Lung microvascular endothelial cell (primary cell): ENCODE data around the gene TMEM212. TPM values are rescaled to one million over a fixed set of nuclear protein-coding genes. Genes with fewer than 3 reads are reported as not detected.
A peak's percentile ranks its signal among the peaks of the same experiment; 100 is the strongest.

Source experiments
- DNase-seq, 2 donors: peaks; one replicate each; pipeline versions ENCODE4 v3.0.0 to v3.0.0-alpha.2; 2010; ENCODE audit warnings: low read depth in 2 of 2
- total RNA-seq: library from RNA; depleted of rRNA; stranded (reverse); fragments of >200 nt; gene quantifications from 2 replicates; pipeline ENCODE4 v1.2.1, GENCODE V29; 2014

The TMEM212 gene
- total RNA-seq, 1 donor from 2014 or later = not detected

- DNase-seq = peak in 1 of 2 donors; percentile 39
These were observed 8.7 kb upstream of the TMEM212 start for GRCh38 chr3:171834461-171834801.

DNA sequence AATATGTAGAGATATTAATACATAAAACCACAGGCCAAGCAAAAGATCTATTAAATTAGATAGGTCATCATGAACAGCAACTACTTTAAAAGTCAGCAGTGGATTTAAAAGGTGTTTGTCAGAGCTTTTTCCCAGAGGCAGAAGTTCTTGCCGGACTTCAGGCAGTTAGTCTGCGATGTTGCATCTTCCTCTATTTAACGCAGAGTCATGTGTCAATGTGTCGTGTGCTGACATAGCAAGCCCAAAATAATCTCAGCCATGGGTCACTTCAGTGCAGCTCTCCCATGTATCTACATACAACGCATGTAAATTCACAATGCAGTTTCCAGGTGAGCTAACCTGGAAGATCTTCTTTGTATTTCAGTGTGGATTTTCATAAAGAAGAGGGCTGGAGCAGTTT is 8.0 kb upstream of the TMEM212 start:
- no peak for DNase-seq

- no peak for DNase-seq
These were observed 7.5 kb upstream of the TMEM212 start for GRCh38 chr3:171835613-171836012.

- DNase-seq = no peak
These were observed 6.3 kb upstream of the TMEM212 start for GRCh38 chr3:171836855-171837254.

DNA sequence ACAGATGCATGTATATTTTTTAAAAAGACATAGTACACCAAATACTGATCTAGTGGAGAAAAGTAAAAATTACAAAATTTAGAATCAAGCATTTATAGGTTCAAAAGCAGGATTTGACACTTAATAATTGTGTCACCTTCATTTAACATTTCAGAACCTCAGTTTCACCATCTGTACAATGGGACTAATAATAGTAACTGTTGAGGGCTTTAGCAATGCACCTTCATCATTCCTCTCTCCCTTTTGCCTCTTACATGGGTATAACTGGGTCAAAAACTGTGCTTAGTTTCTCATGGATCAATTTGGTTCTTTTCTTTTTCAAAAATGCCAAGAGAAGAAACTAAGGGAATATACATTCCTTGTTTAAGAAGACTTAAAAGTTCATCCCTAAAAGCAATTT is 5.5 kb upstream of the TMEM212 start:
- DNase-seq = no peak

DNA sequence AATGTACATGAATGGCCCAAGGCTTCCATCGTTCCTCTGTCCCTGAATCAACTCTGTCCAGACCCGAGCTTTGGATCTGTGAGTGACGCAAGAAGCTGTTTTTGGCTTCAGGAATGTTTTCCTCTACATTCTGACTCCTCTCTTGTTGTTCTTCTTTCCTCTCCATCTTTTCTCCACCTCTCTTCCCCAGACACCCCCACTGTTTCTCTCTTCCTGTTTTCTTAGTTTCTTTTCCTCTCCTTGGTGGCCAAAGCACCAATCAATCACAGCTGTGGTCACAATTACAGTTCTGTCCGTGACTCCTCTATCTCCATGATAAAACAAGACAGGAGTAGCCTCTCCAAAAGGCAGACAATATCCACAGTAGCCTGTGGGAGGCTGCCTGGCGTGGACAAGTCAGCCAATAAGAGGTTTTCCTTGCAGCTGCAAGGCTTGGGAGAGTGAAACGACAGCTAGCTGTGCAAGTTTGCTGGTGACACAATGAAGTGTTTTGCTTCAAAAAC is 4.9 kb upstream of the TMEM212 start:
- DNase-seq = peak in 1 of 2 donors; percentile 83

DNA sequence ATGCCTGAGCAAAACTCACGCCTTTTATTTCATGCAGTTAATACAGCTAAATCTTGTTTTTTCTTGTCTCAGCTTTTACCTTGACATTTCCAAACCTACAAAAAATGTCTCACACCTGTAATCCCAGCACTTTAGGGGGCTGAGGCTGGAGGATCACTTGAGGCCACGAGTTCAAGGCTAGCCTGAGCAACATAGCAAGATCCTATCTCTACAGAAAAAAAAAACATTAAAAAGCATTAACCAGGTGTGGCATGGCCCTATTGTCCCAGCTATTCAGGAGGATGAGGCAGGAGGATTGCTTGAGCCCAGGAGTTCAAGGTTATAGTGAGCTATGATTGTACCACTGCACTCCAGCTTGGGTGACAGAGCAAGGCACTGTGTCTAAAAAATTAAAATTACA is 3.9 kb upstream of the TMEM212 start:
- DNase-seq = no peak

- no peak for DNase-seq
These were observed 2.7 kb upstream of the TMEM212 start for GRCh38 chr3:171840445-171840810.

- no peak for DNase-seq
These were observed 2.1 kb upstream of the TMEM212 start for GRCh38 chr3:171840811-171841619.

- DNase-seq = peak in 1 of 2 donors; percentile 75
These were observed 1.5 kb upstream of the TMEM212 start for GRCh38 chr3:171841620-171842000.

- no peak for DNase-seq
These were observed 1.7 kb downstream of the TMEM212 start for GRCh38 chr3:171844873-171845272.

DNA sequence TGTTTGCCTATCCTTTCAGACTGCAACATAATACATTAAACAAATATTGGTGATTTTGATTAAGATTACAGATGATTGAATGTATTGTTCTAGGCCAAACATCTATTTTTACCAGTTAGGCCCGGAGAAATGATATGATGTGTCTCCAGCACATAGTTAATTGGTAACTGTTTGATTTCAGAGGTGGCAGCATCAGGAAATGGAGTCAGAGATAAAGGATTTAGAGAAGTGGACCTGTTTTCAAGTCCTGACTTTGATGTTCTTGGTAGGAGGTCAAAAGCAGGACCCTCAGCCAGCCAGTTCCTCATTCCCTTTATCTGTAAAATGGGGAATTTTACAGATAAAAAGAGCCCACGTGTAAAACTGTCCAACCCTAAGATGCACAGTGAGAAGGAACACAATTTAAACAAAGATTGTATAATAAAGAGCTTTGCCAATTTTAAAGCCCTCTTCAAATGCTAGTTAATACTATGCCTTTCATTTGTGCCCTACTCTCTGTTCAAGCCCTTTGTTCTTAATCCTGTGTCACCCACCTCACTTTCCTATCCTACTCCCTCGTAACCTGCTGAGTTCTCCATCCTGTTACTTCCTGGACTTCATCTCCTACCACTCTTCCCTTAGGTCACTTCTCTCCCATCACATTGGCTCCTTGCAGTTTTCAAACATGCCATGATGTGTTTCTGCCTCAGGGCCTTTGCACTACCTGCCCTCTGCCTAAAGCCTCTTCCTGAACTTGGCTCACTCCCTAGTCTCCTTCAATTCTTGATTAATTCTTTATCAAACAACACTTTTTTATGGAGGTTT is 2.5 kb downstream of the TMEM212 start:
- no peak for DNase-seq

DNA sequence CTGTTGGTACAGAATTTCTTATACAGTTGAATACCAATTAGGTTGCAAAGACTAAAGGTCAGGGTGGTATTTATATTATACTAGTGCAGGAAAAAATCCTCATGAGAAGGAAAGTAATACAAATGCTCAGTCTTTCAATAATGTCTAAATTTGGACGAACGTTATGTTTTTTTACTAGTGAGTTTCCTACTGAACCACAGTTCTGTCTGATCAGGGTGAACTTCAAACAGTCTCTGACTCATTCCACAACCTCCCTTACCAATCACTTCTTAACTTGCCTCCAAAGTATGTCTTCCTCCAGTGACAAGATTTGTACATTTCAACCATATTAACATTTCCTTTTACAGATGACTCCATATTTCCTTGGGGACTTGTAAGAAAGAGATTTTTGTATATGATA is 3.4 kb downstream of the TMEM212 start:
- peak in 1 of 2 donors; percentile 81 for DNase-seq

DNA sequence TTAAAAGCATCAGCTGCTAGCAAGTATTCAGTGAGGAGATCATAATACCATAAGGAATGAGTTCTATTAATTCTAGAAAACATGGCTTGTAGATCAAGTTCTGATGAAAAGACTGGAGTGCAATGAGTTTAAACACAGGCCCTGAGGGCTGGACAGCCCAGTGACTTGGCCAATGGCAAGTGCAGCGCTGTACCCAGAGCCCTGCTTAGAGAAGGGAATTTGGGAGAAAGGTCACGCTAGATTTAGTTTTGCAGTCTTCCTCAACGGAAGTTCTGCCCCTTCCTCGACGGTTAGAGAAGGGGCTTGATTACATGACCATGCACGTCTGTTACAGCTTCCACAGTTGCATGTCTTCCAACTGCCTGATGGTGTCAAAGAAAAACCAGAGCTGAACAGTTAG is 4.0 kb downstream of the TMEM212 start:
- DNase-seq = no peak

GRCh38 chr3:171847595-171848259 is 4.6 kb downstream of the TMEM212 start:
- DNase-seq = no peak

DNA sequence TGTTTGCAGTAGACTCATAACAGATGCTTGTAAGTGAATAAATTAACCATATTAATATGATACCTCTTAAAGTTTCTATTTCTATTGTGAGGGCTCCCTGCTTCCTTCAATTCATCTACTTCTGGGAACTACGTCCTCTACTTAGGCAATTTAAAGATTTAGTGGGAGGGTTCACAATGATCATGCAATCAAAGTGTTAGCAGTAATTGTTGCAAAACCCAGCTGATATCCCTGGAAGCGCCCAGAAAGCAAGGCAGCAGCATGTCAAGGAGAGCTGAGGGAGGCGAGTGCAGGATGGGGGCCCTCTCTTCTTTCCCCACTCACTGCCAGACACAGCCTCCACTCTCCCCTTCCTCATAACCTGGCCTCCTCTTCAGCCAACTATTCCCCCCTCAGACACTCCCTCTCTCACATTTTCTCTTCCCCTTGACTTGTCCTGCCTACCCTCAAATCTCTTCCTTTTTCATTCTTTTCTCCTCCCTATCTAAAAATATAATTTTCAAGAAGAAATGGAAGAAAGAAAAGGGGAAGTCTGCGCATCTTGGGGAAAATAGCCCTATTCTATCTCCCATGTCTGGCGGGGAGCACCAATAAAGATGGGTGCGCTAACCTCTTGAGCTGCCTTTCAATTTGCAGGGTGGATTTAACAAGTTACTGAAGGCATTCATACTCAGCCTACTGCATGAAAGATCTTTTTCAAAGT is 6.6 kb downstream of the TMEM212 start:
- DNase-seq = no peak

GRCh38 chr3:171850320-171850959 is 7.3 kb downstream of the TMEM212 start:
- DNase-seq = peak in 1 of 2 donors; percentile 44

GRCh38 chr3:171850960-171851659 is 8.0 kb downstream of the TMEM212 start:
- no peak for DNase-seq

DNA sequence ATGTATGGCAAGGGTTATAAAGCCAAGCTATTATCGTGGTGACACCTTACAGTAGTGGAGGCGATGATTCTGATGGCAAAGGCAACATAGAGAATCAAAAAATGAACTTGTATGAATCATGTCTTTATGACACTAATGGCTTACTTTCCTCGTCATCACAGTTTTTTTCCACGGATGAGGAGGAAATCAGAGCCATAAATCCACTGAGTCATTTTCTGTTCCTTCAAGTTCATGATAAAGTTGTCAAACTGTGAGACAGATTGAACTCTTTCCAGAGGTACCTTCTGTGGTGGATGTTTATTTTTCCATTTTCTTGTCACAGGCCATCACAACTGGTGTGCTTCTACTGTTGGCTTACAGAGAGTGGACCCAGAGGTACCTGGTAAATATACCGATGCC is 8.5 kb downstream of the TMEM212 start:
- DNase-seq = peak; percentile 70 to 98

GRCh38 chr3:171854649-171855305 is 11.6 kb downstream of the TMEM212 start:
- DNase-seq = no peak
